ENCODE measurements around the gene TM2D1.
"Not testable (repeated sequence)": the region's sequence is repeated elsewhere in the genome, so short reads cannot be mapped to it uniquely, and the experiment has no call there.

TM2D1 gene

DNA sequence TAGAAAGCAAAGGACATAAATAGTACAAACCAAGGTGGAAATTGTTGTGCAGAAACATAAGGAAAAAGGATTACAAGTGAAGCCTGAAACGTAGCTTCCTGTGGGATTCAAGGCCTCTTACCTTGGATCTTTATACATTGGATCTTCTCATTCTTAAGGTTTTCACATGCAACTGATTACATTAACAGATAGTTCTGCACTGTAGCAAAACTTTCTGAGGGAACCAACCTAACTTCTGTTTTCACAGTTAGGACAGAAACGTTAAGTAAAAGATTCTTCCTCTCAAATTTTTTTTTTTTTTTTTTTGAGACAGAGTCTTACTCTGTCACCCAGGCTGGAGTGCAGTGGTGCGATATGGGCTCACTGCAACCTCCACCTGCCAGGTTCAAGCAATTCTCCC lies 7.8 kb upstream of the TM2D1 start:
- H3K4me1 Mint-ChIP-seq, result no peaks in the 10 kb centered on the region

GRCh38 chr1:61730679-61731078 lies 5.7 kb upstream of the TM2D1 start:
- H3K4me3 Mint-ChIP-seq; H3K36me3 Mint-ChIP-seq (ENCODE audit: low read depth): not testable (repeated sequence)
- peaks cover 13% of the 10 kb centered on the region for H3K27me3 Mint-ChIP-seq (ENCODE audit: low read depth, poor library complexity)

More for the DNA sequence above, 7.8 kb upstream of the TM2D1 start:
- no peak for DNase-seq
- Mint-ChIP-seq H3K9me3 (no peaks in the 10 kb centered on the region), H3K27me3 (ENCODE audit: low read depth, poor library complexity) (peaks cover 11% of the 10 kb centered on the region), H3K4me3 (no peak overlapping the region), H3K27ac (no peak overlapping the region), H3K36me3 (ENCODE audit: low read depth) (no peaks in the 10 kb centered on the region)
- TF ChIP-seq CTCF (IDR thresholded peaks at IDR 0.05), result no peak

GRCh38 chr1:61727544-61727943 lies 2.6 kb upstream of the TM2D1 start:
- no peak for DNase-seq
- Mint-ChIP-seq H3K4me1 (peaks cover 23% of the 10 kb centered on the region), H3K36me3 (ENCODE audit: low read depth) (no peaks in the 10 kb centered on the region), H3K9me3 (no peaks in the 10 kb centered on the region), H3K27ac (no peak overlapping the region), H3K4me3 (peak overlapping the region; percentile 22), H3K27me3 (ENCODE audit: low read depth, poor library complexity) (peaks cover 13% of the 10 kb centered on the region)
- no peak for TF ChIP-seq CTCF (IDR thresholded peaks at IDR 0.05)

More at GRCh38 chr1:61730679-61731078, 5.7 kb upstream of the TM2D1 start:
- DNase-seq, H3K27ac Mint-ChIP-seq, H3K4me1 Mint-ChIP-seq, H3K9me3 Mint-ChIP-seq: not testable (repeated sequence)

GRCh38 chr1:61724506-61724812 lies 482 bp downstream of the TM2D1 start:
- TF ChIP-seq CTCF (IDR thresholded peaks at IDR 0.05), result no peak
- H3K27ac Mint-ChIP-seq, result peak overlapping the region; percentile 99
- H3K36me3 Mint-ChIP-seq (ENCODE audit: low read depth), result peaks cover 6% of the 10 kb centered on the region
- DNase-seq, result no peak
- peaks cover 7% of the 10 kb centered on the region for H3K27me3 Mint-ChIP-seq (ENCODE audit: low read depth, poor library complexity)
- H3K4me1 Mint-ChIP-seq, result peaks cover 23% of the 10 kb centered on the region
- peak overlapping the region; percentile 95 for H3K4me3 Mint-ChIP-seq
- H3K9me3 Mint-ChIP-seq, result no peaks in the 10 kb centered on the region

- H3K36me3 Mint-ChIP-seq (ENCODE audit: low read depth), result peaks cover 38% of the 10 kb centered on the region
- DNase-seq; H3K9me3 Mint-ChIP-seq; H3K27me3 Mint-ChIP-seq (ENCODE audit: low read depth, poor library complexity); H3K4me3 Mint-ChIP-seq; H3K4me1 Mint-ChIP-seq: not testable (repeated sequence)
- peak overlapping the region; percentile 9 for H3K27ac Mint-ChIP-seq
Measured at GRCh38 chr1:61718996-61719663, 5.8 kb downstream of the TM2D1 start.

- H3K36me3 Mint-ChIP-seq (ENCODE audit: low read depth), result peaks cover 31% of the 10 kb centered on the region
- H3K4me1 Mint-ChIP-seq, result no peaks in the 10 kb centered on the region
- H3K9me3 Mint-ChIP-seq, result peaks cover 4% of the 10 kb centered on the region
- H3K4me3 Mint-ChIP-seq, result no peak overlapping the region
- peaks cover 3% of the 10 kb centered on the region for H3K27me3 Mint-ChIP-seq (ENCODE audit: low read depth, poor library complexity)
- no peak overlapping the region for H3K27ac Mint-ChIP-seq
- no peak for DNase-seq
- TF ChIP-seq CTCF (IDR thresholded peaks at IDR 0.05), result no peak
Measured at GRCh38 chr1:61711969-61712368, 13.0 kb downstream of the TM2D1 start.

DNA sequence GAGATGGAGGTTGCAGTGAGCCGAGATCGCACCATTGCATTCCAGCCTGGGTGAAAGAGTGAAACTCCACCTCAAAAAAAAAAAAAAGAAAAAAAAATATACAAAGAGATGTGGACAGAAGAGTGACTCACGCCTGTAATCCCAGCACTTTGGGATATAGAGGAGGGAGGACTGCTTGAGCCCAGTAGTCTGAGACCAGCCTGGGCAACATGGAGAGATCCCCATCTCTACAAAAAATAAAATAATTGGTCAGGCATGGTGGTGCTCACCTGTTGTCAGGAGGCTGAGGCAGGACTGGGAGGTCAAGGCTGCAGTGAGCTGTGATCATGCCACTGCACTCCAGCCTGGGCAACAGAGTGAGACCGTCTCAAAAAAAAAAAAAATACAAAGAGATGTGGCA lies 13.7 kb downstream of the TM2D1 start:
- not testable (repeated sequence) for H3K4me1 Mint-ChIP-seq; H3K27me3 Mint-ChIP-seq (ENCODE audit: low read depth, poor library complexity); H3K9me3 Mint-ChIP-seq; H3K27ac Mint-ChIP-seq; H3K4me3 Mint-ChIP-seq; DNase-seq
- H3K36me3 Mint-ChIP-seq (ENCODE audit: low read depth), result peaks cover 27% of the 10 kb centered on the region
